Right lobe of liver (tissue), 6 donors: ENCODE data around the gene INAFM1. TPM values are rescaled to one million over a fixed set of nuclear protein-coding genes. Genes with fewer than 3 reads are reported as not detected.
A peak's percentile ranks its signal among the peaks of the same experiment; 100 is the strongest.

Source experiments
- ATAC-seq, 4 donors: fragments of 200-7000 bp; cut with Tn5 transposase; one replicate each; pipeline ENCODE4 v1.9.1; 2020; ENCODE audit warnings: mild to moderate bottlenecking in 4 of 4, moderate library complexity in 4 of 4
- DNase-seq, 3 donors: peaks; one replicate each; pipeline ENCODE4 v3.0.0-alpha.2; 2020
- H3K27ac ChIP-seq, 3 donors: fragments of 200-600 bp; one replicate each; pipeline ENCODE4 v1.8.0; 2022
- H3K27me3 ChIP-seq, 2 donors: fragments of 200-600 bp; one replicate each; pipeline ENCODE4 v1.8.0; 2022
- H3K36me3 ChIP-seq, 4 donors: fragments of 200-600 bp; sonication (generic) in 1 of 4; one replicate each; pipeline versions ENCODE4 v1.5.1 to v1.8.0; 2017 to 2022; ENCODE audit warnings: control low read depth in 1 of 4
- H3K4me1 ChIP-seq, 4 donors: fragments of 200-600 bp; sonication (generic) in 1 of 4; one replicate each; pipeline versions ENCODE4 v1.5.1 to v1.8.0; 2017 to 2022; ENCODE audit warnings: control low read depth in 1 of 4
- H3K4me3 ChIP-seq, 3 donors: fragments of 200-600 bp; one replicate each; pipeline ENCODE4 v1.8.0; 2022
- H3K9me3 ChIP-seq, 4 donors: fragments of 200-600 bp; sonication (generic) in 1 of 4; one replicate each; pipeline versions ENCODE4 v1.5.1 to v1.8.0; 2017 to 2022; ENCODE audit warnings: control low read depth in 1 of 4
- POLR2A ChIP-seq: fragments of 450-650 bp; IDR thresholded peaks from one replicate; pipeline ENCODE4 v1.6.1; 2017; ENCODE audit warnings: antibody characterized with exemption, mild to moderate bottlenecking
- whole genome bisulfite sequencing: methylation state at CpG from one replicate; pipeline ENCODE4 v1.1.6; 2018; ENCODE audit warnings: low coverage, low lambda C conversion rate; ENCODE audit not compliant: insufficient coverage; ENCODE audit errors: missing lambda C conversion rate; 5-methylcytosine and 5-hydroxymethylcytosine counted together
- intact Hi-C, 2 donors: fragments of 100-400 bp; cut with DNase I; formaldehyde crosslinking; loops; one replicate each; pipeline versions ENCODE4 v1.11.2 to v1.14.1; 2022
- total RNA-seq, 6 experiments: library from RNA; depleted of rRNA in 2 of 6; stranded (reverse); fragments of >200 nt in 2 of 6; fragmentation: NEBNext Ultra II Directional in 3 of 6; extraction: Animal tissue kit (Norgen Biotek cat#: 25700) in 3 of 6; gene quantifications; one replicate each; pipeline versions ENCODE4 v1.1.0 to v1.2.4, GENCODE V29; 2016 to 2023
- TF ChIP-seq, protein P1 (sequence below), 4 donors: fragments of 200-600 bp in 3 of 4; fragments of 450-650 bp in 1 of 4; IDR thresholded peaks; one replicate each; pipeline versions ENCODE4 v1.5.1 to v1.8.0; 2016 to 2022; ENCODE audit warnings: antibody characterized with exemption in 4 of 4, mild to moderate bottlenecking in 2 of 4
- donor health status: DM: no; HTN: yes; CAD: no.
- donor health status: DM: no; HTN: no; CAD: no.
- donor health status: DM: no; HTN: no; CAD: no.
- donor health status: DM: no; HTN: yes; CAD: no.
- donor health status: DM: no; HTN: yes; CAD: no.

INAFM1 gene
- total RNA-seq, 6 experiments from 2014 or later = 2.2 to 5.8 (median 4.4) TPM

DNA sequence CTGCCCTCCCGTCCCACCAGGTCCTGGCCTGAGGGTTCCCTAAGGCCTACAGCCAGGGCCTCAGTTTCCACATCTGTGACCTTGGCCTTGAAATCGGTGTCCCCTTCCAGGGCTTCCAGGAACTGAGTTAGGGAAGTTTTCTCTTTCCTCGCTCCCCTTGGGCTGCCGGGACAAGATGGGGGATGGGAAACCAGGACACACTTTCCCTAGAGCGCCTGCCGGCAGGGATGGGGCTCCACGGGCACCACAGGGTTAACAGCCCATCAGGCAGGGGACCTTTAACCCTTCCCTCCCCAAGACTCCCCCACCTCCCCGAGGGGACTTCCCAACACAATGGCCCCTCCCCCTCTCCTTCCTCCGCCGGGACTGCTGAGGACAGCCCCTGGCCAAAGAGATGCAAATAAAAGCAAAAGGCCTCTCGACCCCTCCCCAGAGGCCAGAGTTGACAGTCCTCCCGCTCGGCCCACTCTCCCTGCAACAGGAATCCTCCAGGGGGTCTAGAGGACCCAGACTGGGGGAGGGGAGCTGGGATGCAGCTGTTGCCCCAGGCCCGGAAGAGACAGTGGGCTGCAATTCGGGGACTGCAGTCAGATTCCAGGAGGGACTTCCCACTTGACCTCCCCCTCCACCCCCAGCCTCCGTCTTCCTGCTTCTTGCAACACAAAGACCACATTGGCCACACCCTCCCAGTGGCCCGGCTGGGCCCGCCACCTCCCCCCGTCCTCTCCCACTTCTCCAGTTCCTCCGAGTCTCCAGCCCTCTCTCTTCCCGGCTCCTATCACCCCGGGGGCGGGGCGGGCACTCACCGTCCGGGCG, 47.1 kb upstream of the INAFM1 start:
- 0% methylated on average over 14 of the region's 27 CpGs for WGBS
- peak; percentile 13 to 39 (median 26) for ATAC-seq

DNA sequence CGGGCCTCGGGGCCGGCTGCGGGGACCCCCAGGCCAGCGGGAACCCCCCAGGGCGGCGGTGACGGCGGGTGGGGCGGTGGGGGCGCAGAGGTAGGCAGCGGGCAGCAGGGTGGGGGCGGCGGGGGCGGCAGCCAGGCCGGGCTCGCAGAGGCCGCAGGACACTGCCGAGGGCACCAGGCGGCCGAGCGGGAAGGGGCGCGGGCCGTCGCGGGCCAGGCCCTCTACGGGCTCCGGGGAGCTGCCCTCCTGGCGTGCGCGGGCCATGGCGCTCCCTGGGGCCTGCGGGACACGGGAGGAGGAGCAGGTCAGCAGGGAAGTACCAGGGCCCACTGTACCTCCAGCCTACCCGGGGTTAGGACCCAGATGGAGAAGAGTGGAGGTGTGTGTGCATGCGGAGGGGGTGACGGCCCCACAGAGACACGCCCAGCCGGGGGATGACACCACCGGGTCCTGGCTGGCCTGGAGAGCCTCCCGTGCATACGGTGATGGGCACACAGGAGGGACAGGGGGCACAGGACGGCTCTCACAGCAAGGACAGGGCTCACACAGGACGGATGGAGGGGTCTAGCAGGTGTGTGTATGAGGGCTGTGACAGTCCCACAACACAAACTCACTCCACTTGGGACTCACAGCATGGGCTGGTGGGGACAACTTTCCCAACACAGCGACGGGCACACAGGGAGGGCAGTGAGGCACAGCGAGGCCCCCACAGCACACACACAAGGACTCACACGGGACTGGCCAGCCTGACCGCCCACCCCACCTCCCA, 46.3 kb upstream of the INAFM1 start:
- 2% methylated on average over 9 of the region's 50 CpGs for WGBS
- H3K27ac ChIP-seq = peak overlapping the region; percentile 97 to 100 (median 97)
- no peaks in the 10 kb centered on the region for H3K9me3 ChIP-seq
- peaks cover 0 to 27% (median 14%) of the 10 kb centered on the region in 4 donors for H3K4me1 ChIP-seq
- ATAC-seq (peak in 1 of 4 donors; percentile 10), DNase-seq (peak; percentile 58 to 71 (median 65))
- H3K27me3 ChIP-seq = no peaks in the 10 kb centered on the region
- peak overlapping the region; percentile 59 to 97 (median 71) for H3K4me3 ChIP-seq
- intact Hi-C loops = no loop called here
- H3K36me3 ChIP-seq = no peaks in the 10 kb centered on the region
- no peak for TF ChIP-seq POLR2A
- TF ChIP-seq, protein P1, sequence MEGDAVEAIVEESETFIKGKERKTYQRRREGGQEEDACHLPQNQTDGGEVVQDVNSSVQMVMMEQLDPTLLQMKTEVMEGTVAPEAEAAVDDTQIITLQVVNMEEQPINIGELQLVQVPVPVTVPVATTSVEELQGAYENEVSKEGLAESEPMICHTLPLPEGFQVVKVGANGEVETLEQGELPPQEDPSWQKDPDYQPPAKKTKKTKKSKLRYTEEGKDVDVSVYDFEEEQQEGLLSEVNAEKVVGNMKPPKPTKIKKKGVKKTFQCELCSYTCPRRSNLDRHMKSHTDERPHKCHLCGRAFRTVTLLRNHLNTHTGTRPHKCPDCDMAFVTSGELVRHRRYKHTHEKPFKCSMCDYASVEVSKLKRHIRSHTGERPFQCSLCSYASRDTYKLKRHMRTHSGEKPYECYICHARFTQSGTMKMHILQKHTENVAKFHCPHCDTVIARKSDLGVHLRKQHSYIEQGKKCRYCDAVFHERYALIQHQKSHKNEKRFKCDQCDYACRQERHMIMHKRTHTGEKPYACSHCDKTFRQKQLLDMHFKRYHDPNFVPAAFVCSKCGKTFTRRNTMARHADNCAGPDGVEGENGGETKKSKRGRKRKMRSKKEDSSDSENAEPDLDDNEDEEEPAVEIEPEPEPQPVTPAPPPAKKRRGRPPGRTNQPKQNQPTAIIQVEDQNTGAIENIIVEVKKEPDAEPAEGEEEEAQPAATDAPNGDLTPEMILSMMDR (IDR thresholded peaks at IDR 0.05) = no peak

More for the DNA sequence above, 47.1 kb upstream of the INAFM1 start:
- intact Hi-C loops = no loop called here
- TF ChIP-seq POLR2A = peak; percentile 37
- TF ChIP-seq, protein P1 (IDR thresholded peaks at IDR 0.05) = no peak
- Histone ChIP-seq H3K4me3 (peak overlapping the region; percentile 59 to 97 (median 71)), H3K9me3 (no peaks in the 10 kb centered on the region), H3K27me3 (no peaks in the 10 kb centered on the region), H3K36me3 (no peaks in the 10 kb centered on the region), H3K4me1 (peaks cover 0 to 27% (median 14%) of the 10 kb centered on the region in 4 donors), H3K27ac (peak overlapping the region; percentile 97 to 100 (median 97))
- peak; percentile 82 to 90 (median 86) for DNase-seq

DNA sequence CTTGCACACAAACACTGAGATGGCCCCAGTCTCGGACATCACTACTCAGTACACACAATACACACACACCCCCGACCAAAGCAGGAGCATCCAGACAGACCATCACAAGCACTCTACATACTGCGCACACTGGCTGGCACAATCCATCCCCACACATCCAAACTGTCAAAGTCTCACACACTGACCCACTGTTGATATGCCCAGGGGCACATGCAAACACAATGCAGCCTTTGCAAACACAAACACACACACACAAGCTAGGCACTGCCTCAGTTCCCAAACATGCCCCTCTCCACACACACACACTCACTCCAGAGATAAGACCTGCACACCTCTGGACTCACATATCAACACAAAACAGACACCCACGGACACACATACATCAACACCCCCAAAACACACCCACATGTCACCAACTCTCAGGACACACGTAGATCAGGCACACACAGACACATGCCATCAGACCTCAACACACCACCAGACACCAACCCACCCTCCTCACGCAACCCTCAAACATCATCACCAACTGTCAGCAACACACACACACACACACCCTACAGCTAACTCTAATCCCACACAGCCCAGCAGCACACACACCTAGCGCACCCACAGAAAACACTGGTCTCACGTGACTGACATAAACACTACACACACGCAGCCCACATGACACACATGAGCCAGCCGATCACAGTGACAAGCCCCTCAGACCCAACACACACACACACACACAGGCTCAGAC, 45.6 kb upstream of the INAFM1 start:
- H3K36me3 ChIP-seq = no peaks in the 10 kb centered on the region
- intact Hi-C loops = no loop called here
- no peaks in the 10 kb centered on the region for H3K9me3 ChIP-seq
- DNase-seq = no peak
- H3K27ac ChIP-seq = peak overlapping the region in 2 of 3 donors; percentile 97 to 100
- H3K4me3 ChIP-seq = peak overlapping the region in 2 of 3 donors; percentile 93 to 97
- H3K27me3 ChIP-seq = no peaks in the 10 kb centered on the region
- ATAC-seq = no peak
- TF ChIP-seq, protein P1 (IDR thresholded peaks at IDR 0.05) = no peak
- no peak for TF ChIP-seq POLR2A
- WGBS = 17% methylated on average over 5 of the region's 10 CpGs
- peaks cover 0 to 27% (median 14%) of the 10 kb centered on the region in 4 donors for H3K4me1 ChIP-seq

DNA sequence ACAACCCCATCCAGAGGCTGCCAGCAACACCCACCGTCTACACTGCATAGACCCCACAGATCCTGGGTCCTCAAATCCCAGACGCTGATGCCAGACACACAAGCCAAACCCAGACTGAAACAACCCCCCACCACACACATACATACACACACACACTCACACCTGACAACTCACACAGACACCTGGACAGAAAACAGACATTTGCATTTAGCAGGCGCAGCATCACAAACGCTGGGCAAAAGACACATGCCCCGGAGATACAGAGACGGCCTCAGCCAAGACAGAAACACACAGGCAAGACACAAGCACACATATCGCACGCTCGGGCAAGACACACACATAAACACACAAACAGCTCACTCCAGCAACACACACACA, 45.0 kb upstream of the INAFM1 start:
- ATAC-seq (no peak), DNase-seq (no peak)
- intact Hi-C loops = no loop called here
- 40% methylated on average over 1 of the region's 9 CpGs for WGBS
- no peaks in the 10 kb centered on the region for H3K9me3 ChIP-seq
- H3K27ac ChIP-seq = peak overlapping the region in 2 of 3 donors; percentile 70 to 80
- H3K36me3 ChIP-seq = no peaks in the 10 kb centered on the region
- H3K4me3 ChIP-seq = peak overlapping the region; percentile 77 to 97 (median 93)
- no peaks in the 10 kb centered on the region for H3K27me3 ChIP-seq
- TF ChIP-seq POLR2A = no peak
- TF ChIP-seq, protein P1 (IDR thresholded peaks at IDR 0.05) = no peak
- H3K4me1 ChIP-seq = peaks cover 0 to 27% (median 14%) of the 10 kb centered on the region in 4 donors
